HG02981 (cell line): Measurements from ENCODE around the gene EBF3.

Source experiments
- ATAC-seq: cut with Tn5 transposase; IDR thresholded peaks from one replicate; pipeline ENCODE4 v1.9.1; 2021; ENCODE audit warnings: mild to moderate bottlenecking, moderate library complexity; ENCODE audit not compliant: unreplicated experiment

EBF3 gene

DNA sequence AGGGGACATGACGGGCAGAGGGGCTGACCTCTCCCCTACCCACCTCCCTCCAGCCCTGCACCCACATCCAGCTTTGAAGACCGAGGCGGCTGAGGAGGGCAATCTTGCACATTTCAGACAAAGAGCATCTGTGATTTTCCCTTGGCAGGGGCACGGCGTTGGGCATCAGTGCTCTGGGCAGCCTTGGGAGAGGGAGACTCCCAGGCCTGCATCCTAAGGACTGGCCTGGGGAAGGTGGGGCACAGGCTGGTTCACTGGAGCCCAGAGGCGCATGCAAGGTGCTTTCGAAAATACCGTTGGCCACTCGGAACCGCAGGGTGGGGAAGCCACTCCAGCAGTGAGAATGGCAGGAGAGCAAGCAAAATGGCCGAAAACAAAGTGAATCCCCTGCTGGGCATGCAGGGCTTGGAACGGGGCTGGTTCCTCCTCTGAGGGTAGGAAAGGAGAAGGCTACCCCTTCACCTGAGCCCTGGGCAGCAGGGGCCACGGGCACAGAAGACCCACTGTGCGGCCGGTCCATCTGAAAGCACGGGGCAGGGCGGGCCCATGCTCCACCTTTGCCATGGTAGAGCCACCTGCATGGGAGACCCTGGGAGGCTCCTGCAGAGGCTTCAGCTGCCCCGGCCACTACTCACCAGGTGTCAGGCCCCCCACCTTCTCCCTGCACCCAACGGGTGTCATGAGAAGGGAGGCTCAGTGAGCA, 49.8 kb downstream of the EBF3 start:
- ATAC-seq = no peak

- no peak for ATAC-seq
Observed at GRCh38 chr10:129912986-129913695, 50.9 kb downstream of the EBF3 start.

DNA sequence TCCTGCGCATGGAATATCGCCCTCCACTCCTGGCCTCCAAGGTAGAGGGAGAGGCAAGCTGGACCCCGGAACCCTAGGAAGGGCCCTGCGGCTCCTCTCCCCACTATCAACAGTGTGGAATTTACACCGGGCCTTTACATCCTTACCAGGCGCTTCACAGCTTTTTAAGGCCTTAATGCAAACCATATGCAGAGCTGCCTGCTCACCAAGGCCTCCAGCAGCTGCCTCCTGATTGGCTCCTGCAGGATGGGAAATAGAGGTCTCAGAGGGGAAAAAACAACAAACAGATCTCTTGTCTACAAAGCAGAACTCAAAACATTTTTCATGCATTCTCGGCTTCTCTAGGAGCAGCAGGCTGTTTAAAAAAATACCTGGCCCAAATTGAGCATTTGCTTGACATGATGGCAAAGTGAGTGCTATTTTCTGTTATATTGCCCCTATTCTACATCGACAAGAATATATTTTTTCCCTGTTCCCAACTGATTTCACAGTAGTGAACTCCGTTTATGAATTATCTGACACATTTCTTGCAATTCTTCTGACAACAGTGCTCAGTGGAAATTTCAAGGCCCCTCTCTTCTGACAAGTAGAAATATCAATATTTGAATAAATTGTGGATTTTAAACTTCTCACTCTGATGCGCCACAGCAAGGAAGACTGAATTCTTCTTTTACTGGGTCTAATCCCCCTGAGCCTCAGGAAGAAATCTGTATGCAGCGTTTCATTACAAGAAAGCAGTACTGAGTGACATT, 51.7 kb downstream of the EBF3 start:
- no peak for ATAC-seq

GRCh38 chr10:129911451-129912165, 52.5 kb downstream of the EBF3 start:
- no peak for ATAC-seq

DNA sequence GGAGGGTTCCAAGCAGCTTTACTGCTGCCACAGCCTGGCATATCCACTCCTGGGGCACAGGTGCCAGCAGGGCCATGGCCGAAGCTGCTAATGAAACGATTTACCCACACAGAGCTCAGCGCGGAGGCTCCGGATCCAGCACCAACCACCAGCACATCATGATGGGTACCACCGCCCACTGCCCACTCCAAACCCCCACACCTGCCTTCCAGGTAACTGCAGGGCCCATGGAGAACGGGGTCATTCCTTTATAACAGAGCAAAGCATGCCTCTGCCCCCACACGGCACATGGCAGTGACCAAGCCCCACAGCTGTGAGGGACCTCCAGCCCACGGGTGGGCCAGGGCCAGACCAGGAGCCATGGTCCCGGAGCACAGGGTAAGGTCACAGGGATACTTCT, 53.2 kb downstream of the EBF3 start:
- ATAC-seq = no peak

DNA sequence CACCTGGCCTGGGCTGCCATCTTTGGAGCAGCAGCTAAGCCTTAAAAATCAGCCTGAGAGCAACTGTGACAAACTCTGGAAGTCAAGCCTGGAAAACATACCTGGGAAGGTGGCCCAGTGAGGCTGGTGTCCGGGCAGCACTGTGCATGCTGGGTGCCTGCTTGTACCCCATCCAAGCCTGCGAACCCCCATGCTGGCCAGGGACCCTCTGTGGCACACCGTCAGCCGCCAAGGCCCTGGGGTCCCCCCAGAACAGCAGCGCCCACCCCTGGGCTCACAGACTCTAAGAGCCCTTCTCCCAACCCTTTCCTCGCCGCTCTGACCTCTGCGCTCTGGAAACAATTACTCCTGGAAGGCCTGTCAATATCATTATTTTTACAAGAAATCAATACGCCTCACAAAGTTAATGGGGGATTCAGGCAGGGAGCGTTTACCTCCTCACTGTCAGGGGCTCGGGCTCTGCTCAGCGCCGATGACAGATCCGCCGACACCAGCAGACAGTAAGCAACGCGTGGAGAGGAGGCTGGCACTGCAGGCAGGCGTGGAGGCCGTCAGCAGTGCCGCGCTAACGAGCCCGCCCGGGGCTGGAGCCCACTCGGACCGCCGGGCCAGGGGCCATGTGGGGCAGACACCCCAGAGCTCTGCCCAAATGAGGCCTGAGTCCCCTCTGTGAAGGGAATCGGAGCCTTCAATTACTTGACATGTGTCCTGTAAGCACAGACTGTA, 54.4 kb downstream of the EBF3 start:
- no peak for ATAC-seq

GRCh38 chr10:129909080-129909479, 55.0 kb downstream of the EBF3 start:
- no peak for ATAC-seq

- ATAC-seq = no peak
Observed at GRCh38 chr10:129908406-129908805, 55.7 kb downstream of the EBF3 start.

- no peak for ATAC-seq
Observed at GRCh38 chr10:129905553-129905952, 58.5 kb downstream of the EBF3 start.

GRCh38 chr10:129904323-129904722, 59.8 kb downstream of the EBF3 start:
- ATAC-seq = no peak

- no peak for ATAC-seq
Observed at GRCh38 chr10:129901389-129902006, 62.6 kb downstream of the EBF3 start.

DNA sequence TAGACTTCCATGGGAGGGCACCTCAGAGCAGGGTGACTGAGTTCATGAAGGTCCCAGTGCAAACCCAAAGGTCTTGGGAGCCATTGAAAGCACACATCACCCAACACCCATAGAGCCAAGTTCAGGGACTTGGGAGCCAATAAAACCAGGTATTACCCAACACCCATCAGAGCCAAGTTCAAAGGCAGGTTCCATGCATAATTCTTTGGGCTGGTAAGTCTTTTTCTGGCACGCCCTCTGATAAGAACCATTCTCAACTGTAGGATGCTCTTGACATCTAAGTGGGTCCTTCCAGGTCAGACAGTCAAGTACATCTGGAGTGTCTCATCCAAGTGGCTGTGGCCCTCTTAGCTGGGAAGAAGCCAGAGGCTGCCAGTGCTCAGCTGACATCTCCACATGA, 63.2 kb downstream of the EBF3 start:
- no peak for ATAC-seq

DNA sequence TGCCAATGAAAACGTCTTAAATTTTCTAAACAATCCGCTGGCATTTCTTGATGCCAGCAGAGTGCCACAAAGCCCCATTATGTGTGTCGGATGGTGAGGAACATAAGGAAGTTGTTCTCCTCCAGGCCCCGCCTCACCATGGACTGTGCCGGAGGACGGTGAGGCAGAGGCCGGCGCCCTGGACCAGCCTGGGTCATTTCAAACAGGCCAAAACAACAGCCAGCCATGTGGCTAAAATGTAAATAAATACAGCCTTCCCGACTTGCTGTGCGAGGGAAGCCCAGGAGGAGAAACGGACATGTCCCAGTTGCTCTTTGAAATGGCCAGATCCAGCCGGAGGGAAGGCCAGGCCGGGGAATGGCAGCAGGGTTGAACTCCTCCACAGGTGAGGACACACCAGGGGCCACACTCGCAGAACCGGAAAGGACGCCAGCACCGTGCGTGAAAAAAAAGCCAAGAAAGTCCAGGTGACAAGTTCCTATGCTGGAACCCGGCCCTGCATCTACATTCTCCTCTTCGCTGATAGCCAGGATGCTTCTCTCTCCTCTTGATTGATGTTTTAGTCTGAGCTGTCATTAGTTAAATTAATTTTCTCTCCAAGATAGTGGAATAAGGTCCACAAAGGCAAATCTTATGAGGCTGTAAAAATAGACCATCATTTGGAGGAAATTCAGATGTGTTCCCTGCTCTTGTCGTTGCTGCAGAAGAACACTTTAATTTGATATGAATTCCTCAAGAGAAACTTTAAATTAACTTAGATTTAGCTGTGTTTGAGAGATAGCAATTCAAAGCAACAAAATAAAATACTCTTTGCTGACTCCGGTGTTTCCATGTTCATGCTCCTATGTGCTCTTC, 64.6 kb downstream of the EBF3 start:
- ATAC-seq = no peak

DNA sequence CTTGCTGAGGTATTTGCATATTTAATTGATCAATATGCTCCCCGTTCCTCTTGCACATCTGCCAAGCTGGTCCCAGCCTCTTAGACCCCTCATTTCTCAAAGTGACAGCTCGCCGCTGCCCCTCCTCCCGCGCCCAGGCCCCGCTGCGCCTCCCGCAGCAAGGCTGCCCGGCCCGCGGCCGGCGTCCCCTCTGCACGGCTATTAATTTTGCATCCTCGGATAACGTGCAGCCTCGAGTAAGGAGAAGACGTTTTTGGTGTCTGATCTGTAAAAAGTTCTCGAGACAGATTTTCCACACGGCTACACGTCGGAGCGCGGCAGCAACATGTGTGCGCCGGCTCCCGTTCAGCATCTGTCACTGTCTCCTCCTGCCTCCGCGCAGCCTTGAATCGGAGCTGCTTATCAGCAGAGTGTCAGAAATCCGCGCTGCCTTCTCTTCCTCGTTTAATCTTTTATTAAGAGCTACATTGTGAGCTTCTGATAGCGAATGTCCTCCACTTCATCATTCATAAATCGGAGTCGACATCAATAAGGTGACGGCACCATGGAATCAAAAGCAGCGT, 65.3 kb downstream of the EBF3 start:
- ATAC-seq = no peak

DNA sequence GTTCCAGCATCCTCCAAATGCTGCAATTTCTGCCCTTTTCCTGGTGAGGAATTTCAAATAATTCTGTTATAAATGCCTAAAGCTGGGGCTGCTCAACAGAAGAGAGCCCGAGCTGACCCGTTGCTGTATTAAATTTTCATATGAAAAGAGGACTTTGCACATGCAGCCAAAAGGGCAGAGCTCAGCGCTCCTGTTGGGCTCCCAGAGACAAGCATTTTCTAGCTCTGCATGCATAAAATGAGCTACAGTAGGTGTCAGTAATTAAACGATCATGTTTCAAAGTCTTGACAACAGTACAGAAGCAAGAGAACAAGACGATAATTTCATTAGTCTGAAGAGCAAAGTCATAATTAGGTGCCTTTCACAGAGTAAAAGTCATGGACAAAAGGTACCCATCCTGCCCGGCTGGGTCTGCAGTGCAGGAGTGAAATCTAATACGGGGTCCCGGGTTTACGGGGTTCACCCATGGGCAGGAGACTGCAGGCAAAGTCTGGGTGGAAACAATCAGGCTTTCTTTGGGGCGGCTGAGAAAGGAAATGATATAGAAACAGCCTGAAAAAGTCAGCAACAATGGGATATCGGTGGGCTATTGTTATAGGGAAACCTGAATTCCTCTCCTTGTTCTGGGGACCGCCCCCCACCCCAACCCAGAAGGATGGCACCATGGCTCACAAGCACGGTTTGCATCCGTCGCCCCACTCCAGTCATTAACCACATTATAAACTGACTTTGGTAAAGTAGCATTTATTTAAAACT, 66.0 kb downstream of the EBF3 start:
- ATAC-seq = no peak

DNA sequence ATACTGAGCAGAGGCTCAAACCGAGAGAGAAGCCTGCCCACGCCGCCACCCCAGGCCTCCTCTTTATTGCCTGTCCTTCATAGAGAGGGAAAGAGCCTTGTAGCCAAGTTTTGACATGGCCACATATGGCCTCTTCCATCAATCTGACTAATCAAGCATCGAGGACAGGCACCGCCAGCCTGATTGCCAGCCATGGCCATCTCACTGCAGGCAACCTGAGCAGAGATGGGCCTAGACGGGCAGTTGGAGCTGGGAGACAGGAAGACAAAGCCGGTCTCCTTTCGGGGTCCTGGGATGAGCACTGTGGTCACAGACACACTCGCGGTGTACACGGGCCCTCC, 67.2 kb downstream of the EBF3 start:
- ATAC-seq = no peak

- ATAC-seq = no peak
Observed at GRCh38 chr10:129896136-129896859, 67.8 kb downstream of the EBF3 start.

DNA sequence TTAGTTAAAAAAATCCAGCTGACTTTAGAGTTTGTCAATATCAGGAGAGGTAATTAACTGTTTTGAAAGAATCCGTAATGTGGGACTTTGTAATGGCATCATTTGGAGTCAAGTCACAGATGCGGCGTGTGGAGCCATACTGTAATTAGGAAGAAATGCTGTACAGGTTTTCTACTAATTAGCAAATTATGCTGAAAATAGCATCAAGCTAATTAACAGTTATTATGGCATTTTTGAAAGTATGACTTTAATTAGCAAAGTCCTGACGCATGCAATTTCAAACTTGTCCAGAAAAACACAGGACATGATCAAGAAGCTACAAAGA, 68.3 kb downstream of the EBF3 start:
- ATAC-seq = no peak
